NCI-H2196 (cell line): ENCODE measurements around the gene SEPTIN14.
"Not testable (repeated sequence)": the region's sequence is repeated elsewhere in the genome, so short reads cannot be mapped to it uniquely, and the experiment has no call there.

Experiments used
- DNase-seq: peaks from one replicate; lab custom pipeline; 2025; ENCODE audit not compliant: unreplicated experiment; lab: John Stamatoyannopoulos, UW

The SEPTIN14 gene

GRCh38 chr7:55862652-55863051, at the start of gene SEPTIN14:
SEPTIN14 (minus strand) TSS chr7:55862752; CDS start chr7:55861996, 756 bp downstream.
- DNase-seq = not testable (repeated sequence)

GRCh38 chr7:55903985-55904759, 41.6 kb upstream of the SEPTIN14 start:
- no peak for DNase-seq

- DNase-seq = not testable (repeated sequence)
These were observed 38.5 kb upstream of the SEPTIN14 start for GRCh38 chr7:55901059-55901458.

- no peak for DNase-seq
These were observed 35.7 kb upstream of the SEPTIN14 start for GRCh38 chr7:55898287-55898686.

GRCh38 chr7:55895021-55895420, 32.5 kb upstream of the SEPTIN14 start:
- DNase-seq = no peak

- no peak for DNase-seq
These were observed 31.4 kb upstream of the SEPTIN14 start for GRCh38 chr7:55893940-55894339.

GRCh38 chr7:55888378-55888777, 25.8 kb upstream of the SEPTIN14 start:
- DNase-seq = not testable (repeated sequence)

- DNase-seq = peak; percentile 31
These were observed 25.3 kb upstream of the SEPTIN14 start for GRCh38 chr7:55887821-55888247.

GRCh38 chr7:55884321-55884720, 21.8 kb upstream of the SEPTIN14 start:
- DNase-seq = no peak

GRCh38 chr7:55878691-55879090, 16.1 kb upstream of the SEPTIN14 start:
- no peak for DNase-seq

GRCh38 chr7:55877308-55877707, 14.8 kb upstream of the SEPTIN14 start:
- no peak for DNase-seq

GRCh38 chr7:55873765-55874164, 11.2 kb upstream of the SEPTIN14 start:
- no peak for DNase-seq

- no peak for DNase-seq
These were observed 9.5 kb upstream of the SEPTIN14 start for GRCh38 chr7:55871932-55872485.

GRCh38 chr7:55868989-55869388, 6.4 kb upstream of the SEPTIN14 start:
- not testable (repeated sequence) for DNase-seq

GRCh38 chr7:55845164-55845563, 17.4 kb downstream of the SEPTIN14 start:
- DNase-seq = not testable (repeated sequence)

GRCh38 chr7:55838595-55838994, 24.0 kb downstream of the SEPTIN14 start:
- DNase-seq = no peak

- no peak for DNase-seq
These were observed 35.0 kb downstream of the SEPTIN14 start for GRCh38 chr7:55827577-55827976.

- no peak for DNase-seq
These were observed 43.9 kb downstream of the SEPTIN14 start for GRCh38 chr7:55818686-55819085.

- DNase-seq = not testable (repeated sequence)
These were observed 65.3 kb downstream of the SEPTIN14 start for GRCh38 chr7:55797260-55797659.

GRCh38 chr7:55794527-55794926, 68.0 kb downstream of the SEPTIN14 start:
- DNase-seq = no peak

GRCh38 chr7:55792048-55792447, 70.5 kb downstream of the SEPTIN14 start:
- no peak for DNase-seq

- DNase-seq = no peak
These were observed 74.8 kb downstream of the SEPTIN14 start for GRCh38 chr7:55787796-55788195.

GRCh38 chr7:55786901-55787300, 75.7 kb downstream of the SEPTIN14 start:
- no peak for DNase-seq
